RWPE1 (cell line): ENCODE data around the gene TESPA1.

ENCODE experiments used
- CTCF ChIA-PET: fragments of 350-600 bp; sonication (Branson Sonifier 250); formaldehyde crosslinking; extraction: SDS; loops from one replicate; lab custom pipeline; 2021; lab: Yijun Ruan, JAX
- POLR2A ChIA-PET: fragments of 400-600 bp; formaldehyde crosslinking; extraction: SDS; loops from one replicate; lab custom pipeline; 2020; ENCODE audit warnings: antibody characterized with exemption; ENCODE audit not compliant: low non-redundant PET; lab: Yijun Ruan, JAX
- DNase-seq: peaks from one replicate; pipeline ENCODE4 v3.0.0; 2012; ENCODE audit warnings: low spot score
- H3K27ac ChIP-seq: fragments of 450-650 bp; 2 replicates; pipeline ENCODE4 v1.5.1; 2017
- TF ChIP-seq, protein P1 (sequence below): fragments of 450-650 bp; conservative IDR thresholded peaks from 2 replicates; pipeline ENCODE4 v1.5.1; 2017; ENCODE audit warnings: low read depth, mild to moderate bottlenecking

The TESPA1 gene

DNA sequence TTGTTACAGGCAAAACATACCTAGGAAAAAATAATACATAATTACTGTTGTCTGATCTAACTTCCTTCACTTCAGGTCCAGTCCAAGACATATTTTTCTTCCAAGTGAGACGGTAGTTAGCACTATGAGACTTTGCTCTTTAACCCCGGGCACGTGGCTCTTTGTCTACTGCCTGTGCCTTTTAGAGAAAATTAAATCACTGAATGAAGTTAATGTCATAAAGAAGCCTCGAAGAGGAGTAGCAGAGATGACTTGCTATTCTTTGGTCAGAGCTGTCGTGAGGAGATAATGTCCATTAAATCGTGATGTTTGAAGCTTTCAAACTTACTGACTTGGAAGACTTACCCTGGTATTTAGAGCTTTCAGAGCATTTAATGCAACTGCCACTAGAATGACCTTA, 8.7 kb downstream of the TESPA1 start:
- TF ChIP-seq, protein P1, sequence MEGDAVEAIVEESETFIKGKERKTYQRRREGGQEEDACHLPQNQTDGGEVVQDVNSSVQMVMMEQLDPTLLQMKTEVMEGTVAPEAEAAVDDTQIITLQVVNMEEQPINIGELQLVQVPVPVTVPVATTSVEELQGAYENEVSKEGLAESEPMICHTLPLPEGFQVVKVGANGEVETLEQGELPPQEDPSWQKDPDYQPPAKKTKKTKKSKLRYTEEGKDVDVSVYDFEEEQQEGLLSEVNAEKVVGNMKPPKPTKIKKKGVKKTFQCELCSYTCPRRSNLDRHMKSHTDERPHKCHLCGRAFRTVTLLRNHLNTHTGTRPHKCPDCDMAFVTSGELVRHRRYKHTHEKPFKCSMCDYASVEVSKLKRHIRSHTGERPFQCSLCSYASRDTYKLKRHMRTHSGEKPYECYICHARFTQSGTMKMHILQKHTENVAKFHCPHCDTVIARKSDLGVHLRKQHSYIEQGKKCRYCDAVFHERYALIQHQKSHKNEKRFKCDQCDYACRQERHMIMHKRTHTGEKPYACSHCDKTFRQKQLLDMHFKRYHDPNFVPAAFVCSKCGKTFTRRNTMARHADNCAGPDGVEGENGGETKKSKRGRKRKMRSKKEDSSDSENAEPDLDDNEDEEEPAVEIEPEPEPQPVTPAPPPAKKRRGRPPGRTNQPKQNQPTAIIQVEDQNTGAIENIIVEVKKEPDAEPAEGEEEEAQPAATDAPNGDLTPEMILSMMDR = no peak
- CTCF ChIA-PET = interaction anchor here (0.7 to 1.3 kb wide), 3 partner anchors 10 to 275 kb away, joined by 3 read pairs; no protein-coding TSS in a partner anchor
- no peak overlapping the region for H3K27ac ChIP-seq
- POLR2A ChIA-PET = no interaction called here
- DNase-seq = no peak

DNA sequence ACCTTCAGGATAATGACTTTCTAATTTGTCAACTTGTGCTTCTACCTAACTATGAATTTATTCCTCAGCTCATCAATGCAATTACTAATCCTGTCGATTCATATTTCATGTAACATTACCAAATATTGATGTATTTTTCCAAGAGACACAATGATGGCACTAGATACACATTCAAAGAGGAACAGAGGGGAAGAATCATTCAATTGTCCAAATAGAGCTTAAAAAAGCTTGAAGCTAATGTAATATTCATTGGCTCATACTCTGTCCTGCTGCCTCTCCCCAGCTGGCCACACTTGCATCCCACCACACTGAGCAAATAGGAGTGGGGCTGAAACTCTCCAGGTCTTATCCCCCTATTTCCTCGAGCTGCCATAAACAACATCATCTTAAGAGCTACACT, 9.3 kb downstream of the TESPA1 start:
- ChIA-PET POLR2A (no interaction called here), CTCF (interaction anchor here (0.7 to 1.3 kb wide), 2 partner anchors 93 to 215 kb away, joined by 3 to 4 read pairs; no protein-coding TSS in a partner anchor)
- DNase-seq = no peak
- TF ChIP-seq, protein P1 = no peak
- no peak overlapping the region for H3K27ac ChIP-seq

DNA sequence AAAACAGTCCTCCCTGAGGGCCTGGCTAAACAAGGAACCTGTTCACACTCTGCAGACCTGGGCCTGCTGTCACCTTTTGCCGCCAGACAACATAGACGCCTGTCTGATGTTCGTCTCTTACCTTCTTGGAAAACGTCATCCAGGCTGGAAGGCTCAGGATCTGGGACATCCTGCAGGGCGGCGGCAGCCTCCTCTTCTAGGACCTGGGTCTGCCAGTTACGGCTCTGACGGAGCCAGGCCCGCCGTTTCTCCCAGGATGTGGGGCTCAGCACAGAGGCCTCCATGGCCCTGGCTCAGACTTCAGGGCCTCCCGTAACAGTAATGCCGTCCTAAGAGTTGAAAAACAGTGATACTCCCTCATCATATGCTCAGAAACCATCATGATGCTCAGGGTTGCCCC, 10.3 kb downstream of the TESPA1 start:
- no peak overlapping the region for H3K27ac ChIP-seq
- DNase-seq = no peak
- ChIA-PET CTCF (interaction anchor here (0.9 kb wide), 1 partner anchor 19 kb away, joined by 4 read pairs; no protein-coding TSS in a partner anchor), POLR2A (no interaction called here)
- TF ChIP-seq, protein P1 = no peak

DNA sequence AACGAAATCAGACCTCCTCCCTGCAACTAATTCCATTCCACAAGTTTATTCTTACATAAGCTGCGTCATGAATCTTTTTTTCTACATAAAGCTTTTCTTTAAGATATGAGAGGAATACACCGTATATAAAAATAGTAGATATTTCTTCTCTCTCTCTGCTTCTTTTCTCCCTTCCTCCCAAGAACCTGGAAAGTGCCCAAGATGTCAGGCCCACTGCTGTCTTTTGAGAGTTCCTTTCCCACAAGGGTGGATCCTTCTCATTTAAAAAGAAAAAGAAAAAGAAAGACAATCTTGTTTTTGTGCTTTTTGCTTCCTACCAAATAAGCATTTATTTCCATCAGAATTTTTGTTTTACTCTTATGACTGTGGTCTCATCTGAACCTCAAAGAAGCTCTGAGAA, 11.0 kb downstream of the TESPA1 start:
- ChIA-PET POLR2A (no interaction called here), CTCF (no interaction called here)
- TF ChIP-seq, protein P1 = no peak

DNA sequence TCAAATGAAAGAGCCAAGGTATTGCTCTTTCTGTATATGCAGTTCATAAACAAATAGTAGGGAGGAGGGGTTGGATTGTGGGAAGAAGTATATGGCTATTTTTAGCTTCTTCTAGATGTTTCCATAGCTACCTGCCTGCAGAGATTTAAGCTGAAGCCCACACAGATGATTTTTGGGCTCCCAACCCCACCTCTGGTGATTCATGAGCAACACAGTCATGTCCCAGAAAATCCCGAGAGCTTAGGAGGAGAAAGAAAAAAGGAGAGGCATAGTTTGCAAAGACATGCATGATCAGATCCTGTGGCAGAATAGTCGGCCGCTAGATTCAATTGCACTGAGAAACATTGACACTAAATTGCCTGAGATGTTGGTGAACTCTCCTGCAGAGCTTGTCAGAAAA, 13.8 kb downstream of the TESPA1 start:
- POLR2A ChIA-PET = no interaction called here
- H3K27ac ChIP-seq = no peak overlapping the region
- no peak for DNase-seq
- CTCF ChIA-PET = interaction anchor here (1.1 kb wide), 1 partner anchor 23 kb away, joined by 5 read pairs; no protein-coding TSS in a partner anchor
- TF ChIP-seq, protein P1 = no peak

More for the DNA sequence above, 11.0 kb downstream of the TESPA1 start:
- no peak for DNase-seq
- no peak overlapping the region for H3K27ac ChIP-seq

DNA sequence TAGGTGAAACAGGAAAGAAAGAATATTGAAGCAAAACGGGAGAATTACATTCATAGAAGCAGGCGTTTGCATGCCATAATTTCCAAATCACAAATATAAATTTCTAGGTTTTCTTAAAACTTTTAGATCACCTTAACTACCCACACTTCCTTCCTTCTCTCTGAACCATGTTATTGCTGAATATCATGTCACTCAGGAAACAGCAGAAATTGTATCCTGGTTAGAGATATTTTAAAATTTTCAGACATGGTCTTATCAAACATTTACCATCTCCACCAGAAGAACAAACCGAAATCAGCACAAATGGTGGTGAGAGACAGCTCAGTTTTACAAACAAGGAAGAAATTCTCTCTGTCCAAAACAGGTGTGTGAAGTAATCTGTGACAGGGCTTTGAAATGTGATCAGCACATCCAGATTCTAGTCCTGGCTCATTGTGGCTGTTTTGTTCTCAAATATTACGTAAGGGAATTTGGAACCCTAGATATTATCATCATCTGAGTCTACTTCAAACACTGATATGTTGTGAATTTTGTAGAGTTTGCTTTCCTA, 16.3 kb downstream of the TESPA1 start:
- no peak for DNase-seq
- ChIA-PET CTCF (no interaction called here), POLR2A (no interaction called here)
- TF ChIP-seq, protein P1 = no peak
- H3K27ac ChIP-seq = no peak overlapping the region
